Keratinocyte (primary cell): ENCODE results near the gene CRISPLD2.

Source experiments
- CTCF ChIP-seq, 3 experiments: IDR thresholded peaks in 1 of 3; conservative IDR thresholded peaks in 1 of 3; optimal IDR thresholded peaks in 1 of 3; 2 replicates in 2 of 3; 3 replicates in 1 of 3; pipeline versions ENCODE3 to v1.5.1; 2011; ENCODE audit warnings: low read length in 3 of 3, mild to moderate bottlenecking in 3 of 3, moderate library complexity in 2 of 3, control low read depth in 1 of 3, inconsistent platforms in 1 of 3; ENCODE audit not compliant: insufficient read depth in 2 of 3; ENCODE audit errors: extremely low read depth in 1 of 3
- EZH2 ChIP-seq: IDR thresholded peaks from one replicate; pipeline ENCODE4 v1.6.1; 2012; ENCODE audit warnings: inconsistent platforms, mild to moderate bottlenecking, low read length, moderate library complexity

GRCh38 chr16:84834403-84834772, 14.6 kb downstream of the CRISPLD2 start:
- no peak for TF ChIP-seq CTCF (optimal IDR thresholded peaks at IDR 0.05 in 1 of 3, IDR thresholded peaks at IDR 0.05 in 1 of 3, conservative IDR thresholded peaks at IDR 0.05 in 1 of 3; ENCODE audit: extremely low read depth in 1 of 3, insufficient read depth in 2 of 3, low read length in 3 of 3)
- no peak for TF ChIP-seq EZH2
